Upper lobe of left lung (tissue), 6 donors: ENCODE results near the gene HPN. TPM values are rescaled to one million over a fixed set of nuclear protein-coding genes. Genes with fewer than 3 reads are reported as not detected.
A peak's percentile ranks its signal among the peaks of the same experiment; 100 is the strongest.
"Not testable (repeated sequence)": the region's sequence is repeated elsewhere in the genome, so short reads cannot be mapped to it uniquely, and the experiment has no call there.

Experiments
- ATAC-seq, 2 donors: fragments of 200-7000 bp; cut with Tn5 transposase; one replicate each; pipeline ENCODE4 v1.9.1; 2022; ENCODE audit warnings: mild to moderate bottlenecking in 2 of 2, moderate library complexity in 2 of 2; ENCODE audit not compliant: low FRiP score in 2 of 2
- DNase-seq, 2 donors: peaks; one replicate each; pipeline ENCODE4 v3.0.0-alpha.2; 2019 to 2020
- H3K27ac ChIP-seq, 4 donors: fragments of 200-600 bp; sonication (generic); one replicate each; pipeline ENCODE4 v1.5.1; 2016 to 2019
- H3K27me3 ChIP-seq, 4 donors: fragments of 200-600 bp; sonication (generic); one replicate each; pipeline ENCODE4 v1.5.1; 2017 to 2019
- H3K36me3 ChIP-seq, 4 donors: fragments of 200-600 bp; sonication (generic); one replicate each; pipeline ENCODE4 v1.5.1; 2016 to 2019
- H3K4me1 ChIP-seq, 4 donors: fragments of 200-600 bp; sonication (generic); one replicate each; pipeline ENCODE4 v1.5.1; 2018 to 2019
- H3K4me3 ChIP-seq, 4 donors: fragments of 200-600 bp; sonication (generic); one replicate each; pipeline ENCODE4 v1.5.1; 2017 to 2019; ENCODE audit warnings: mild to moderate bottlenecking in 2 of 4, moderate library complexity in 1 of 4
- H3K9me3 ChIP-seq, 4 donors: fragments of 200-600 bp; sonication (generic); one replicate each; pipeline ENCODE4 v1.5.1; 2018 to 2019
- EP300 ChIP-seq, 4 donors: sonication (generic); formaldehyde crosslinking; IDR thresholded peaks; one replicate each; pipeline ENCODE4 v1.5.1; 2017; ENCODE audit warnings: antibody characterized with exemption in 4 of 4, control low read depth in 2 of 4
- POLR2A ChIP-seq, 4 donors: fragments of 450-650 bp; IDR thresholded peaks; one replicate each; pipeline ENCODE4 v1.5.1; 2016 to 2017; ENCODE audit warnings: antibody characterized with exemption in 4 of 4, mild to moderate bottlenecking in 2 of 4
- POLR2AphosphoS5 ChIP-seq, 2 donors: sonication (generic); formaldehyde crosslinking; IDR thresholded peaks; one replicate each; pipeline ENCODE4 v1.5.1; 2017; ENCODE audit warnings: antibody characterized with exemption in 2 of 2
- WGBS, 2 donors: methylation state at CpG; one replicate each; pipeline ENCODE4 v1.1.5; 2017 to 2018; 5-methylcytosine and 5-hydroxymethylcytosine counted together
- total RNA-seq, 6 donors: library from RNA; depleted of rRNA in 4 of 6; stranded (reverse); fragments of >200 nt in 4 of 6; gene quantifications; one replicate each; pipeline versions ENCODE4 v1.1.0 to v1.2.1, GENCODE V29; 2016 to 2021
- TF ChIP-seq, protein P1 (sequence below), 6 experiments: fragments of 450-650 bp in 4 of 6; fragments of 200-600 bp in 2 of 6; sonication (generic) in 2 of 6; IDR thresholded peaks; one replicate each; pipeline ENCODE4 v1.5.1; 2016 to 2019; ENCODE audit warnings: antibody characterized with exemption in 6 of 6
- donor health status: DM: no; HTN: no; CAD: no; lungs with moderate emphysema.
- donor health status: DM: no; HTN: yes; CAD: no; lungs with severe emphysema.

The HPN gene
- total RNA-seq, 6 donors from 2014 or later = 15.9 to 54.5 (median 41.1) TPM

DNA sequence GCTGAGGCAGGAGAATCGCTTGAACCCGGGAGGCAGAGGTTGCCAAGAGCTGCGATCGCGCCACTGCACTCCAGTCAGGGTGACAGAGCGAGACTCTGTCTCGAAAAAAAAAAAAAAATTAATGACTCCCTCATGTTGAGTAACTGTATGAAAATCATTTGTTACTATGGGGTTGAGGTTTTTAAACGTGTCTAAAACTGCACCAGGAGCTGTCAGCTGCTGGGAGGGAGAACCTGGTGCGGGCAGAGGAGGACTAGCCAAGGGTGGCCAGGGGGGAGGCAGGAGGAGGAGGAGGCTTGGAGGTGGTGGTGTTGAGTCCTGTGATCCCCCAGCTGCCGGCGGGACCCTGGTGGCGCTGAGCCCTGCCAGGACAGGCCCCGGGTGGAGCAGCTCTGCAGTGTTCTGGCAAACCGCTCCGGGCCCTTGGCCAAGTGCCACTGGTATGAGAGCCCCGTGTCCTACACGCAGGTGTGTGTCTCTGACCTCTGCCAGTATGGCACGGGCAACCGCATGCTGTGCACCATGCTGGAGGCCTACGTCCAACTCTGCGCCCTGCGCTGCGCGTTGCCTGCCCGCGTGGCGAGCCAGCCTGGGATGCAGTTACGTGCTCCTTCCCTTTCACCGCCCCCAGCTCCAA lies 57.0 kb downstream of the HPN start:
- H3K9me3 ChIP-seq = no peaks in the 10 kb centered on the region
- H3K4me3 ChIP-seq = no peak overlapping the region
- H3K27me3 ChIP-seq = no peaks in the 10 kb centered on the region
- no peaks in the 10 kb centered on the region for H3K4me1 ChIP-seq
- peak in 1 of 2 donors; percentile 72 for DNase-seq
- TF ChIP-seq, protein P1, sequence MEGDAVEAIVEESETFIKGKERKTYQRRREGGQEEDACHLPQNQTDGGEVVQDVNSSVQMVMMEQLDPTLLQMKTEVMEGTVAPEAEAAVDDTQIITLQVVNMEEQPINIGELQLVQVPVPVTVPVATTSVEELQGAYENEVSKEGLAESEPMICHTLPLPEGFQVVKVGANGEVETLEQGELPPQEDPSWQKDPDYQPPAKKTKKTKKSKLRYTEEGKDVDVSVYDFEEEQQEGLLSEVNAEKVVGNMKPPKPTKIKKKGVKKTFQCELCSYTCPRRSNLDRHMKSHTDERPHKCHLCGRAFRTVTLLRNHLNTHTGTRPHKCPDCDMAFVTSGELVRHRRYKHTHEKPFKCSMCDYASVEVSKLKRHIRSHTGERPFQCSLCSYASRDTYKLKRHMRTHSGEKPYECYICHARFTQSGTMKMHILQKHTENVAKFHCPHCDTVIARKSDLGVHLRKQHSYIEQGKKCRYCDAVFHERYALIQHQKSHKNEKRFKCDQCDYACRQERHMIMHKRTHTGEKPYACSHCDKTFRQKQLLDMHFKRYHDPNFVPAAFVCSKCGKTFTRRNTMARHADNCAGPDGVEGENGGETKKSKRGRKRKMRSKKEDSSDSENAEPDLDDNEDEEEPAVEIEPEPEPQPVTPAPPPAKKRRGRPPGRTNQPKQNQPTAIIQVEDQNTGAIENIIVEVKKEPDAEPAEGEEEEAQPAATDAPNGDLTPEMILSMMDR (IDR thresholded peaks at IDR 0.05) = no peak
- H3K27ac ChIP-seq = no peak overlapping the region
- H3K36me3 ChIP-seq = no peaks in the 10 kb centered on the region
- WGBS, 2 donors = 80 to 83% methylated on average over 17 to 25 of the region's 29 CpGs
- ATAC-seq = peak in 1 of 2 donors; percentile 26

DNA sequence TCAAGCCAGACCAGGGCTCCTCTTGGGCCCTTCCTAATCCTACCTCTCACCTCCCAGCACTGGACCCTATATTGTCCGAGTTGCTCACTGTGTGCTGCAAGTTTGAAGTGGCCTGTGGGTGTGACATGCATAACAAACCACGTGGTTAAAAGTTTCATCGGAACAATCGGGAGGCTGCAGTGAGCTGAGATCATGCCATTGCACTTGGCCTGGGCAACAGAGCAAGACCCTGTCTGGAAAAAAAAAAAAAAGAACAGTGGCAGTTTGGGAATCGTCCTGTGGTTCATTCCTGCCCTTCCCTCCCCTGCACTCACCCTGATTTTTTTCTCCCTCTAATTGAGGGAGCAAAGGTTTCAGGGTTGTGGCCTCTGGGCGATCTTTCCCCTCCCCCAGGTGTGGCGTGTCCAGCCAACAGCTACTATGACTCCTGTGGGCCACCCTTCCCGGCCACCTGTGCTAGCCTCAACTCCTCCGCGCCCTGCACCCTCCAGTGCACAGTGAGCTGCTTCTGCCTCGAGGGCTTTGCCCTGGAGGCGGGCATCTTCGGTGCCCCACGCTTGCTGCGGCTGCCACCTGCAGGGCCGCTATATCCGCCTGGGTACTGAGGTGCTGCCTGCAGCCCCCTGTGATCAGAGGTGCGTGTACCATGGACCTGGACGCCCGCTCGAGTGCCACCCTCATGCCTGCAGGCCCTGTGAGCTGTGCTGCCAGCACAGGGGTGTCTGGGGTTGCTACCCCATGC lies 57.8 kb downstream of the HPN start:
- no peaks in the 10 kb centered on the region for H3K27me3 ChIP-seq
- ATAC-seq (peak in 1 of 2 donors; percentile 5), DNase-seq (peak in 1 of 2 donors; percentile 64)
- no peaks in the 10 kb centered on the region for H3K9me3 ChIP-seq
- H3K4me3 ChIP-seq = no peak overlapping the region
- no peak overlapping the region for H3K27ac ChIP-seq
- TF ChIP-seq, protein P1 (IDR thresholded peaks at IDR 0.05) = no peak
- TF ChIP-seq EP300 (IDR thresholded peaks at IDR 0.05) (no peak), POLR2AphosphoS5 (IDR thresholded peaks at IDR 0.05) (no peak), POLR2A (IDR thresholded peaks at IDR 0.05) (no peak)
- no peaks in the 10 kb centered on the region for H3K4me1 ChIP-seq
- no peaks in the 10 kb centered on the region for H3K36me3 ChIP-seq
- 81 to 84% methylated on average over 21 of the region's 21 CpGs for WGBS, 2 donors

DNA sequence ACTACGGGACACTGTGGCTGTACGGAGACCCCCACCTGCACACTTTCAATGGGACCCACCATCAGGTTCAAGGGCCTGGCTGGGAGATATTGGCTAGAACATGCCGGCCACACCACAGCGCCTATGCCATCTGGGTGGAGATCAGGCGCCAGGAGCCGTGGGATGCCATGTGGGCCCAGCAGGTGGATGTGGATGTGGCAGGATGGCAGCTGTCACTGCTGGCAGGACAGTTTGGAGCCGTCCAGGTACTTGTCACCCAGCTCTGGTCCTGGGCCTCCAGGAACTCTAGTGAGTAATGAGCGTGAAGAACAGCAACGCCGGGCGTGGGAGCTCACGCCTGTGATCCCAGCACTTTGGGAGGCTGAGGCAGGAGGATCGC lies 58.4 kb downstream of the HPN start:
- no peaks in the 10 kb centered on the region for H3K27me3 ChIP-seq
- no peaks in the 10 kb centered on the region for H3K9me3 ChIP-seq
- H3K4me3 ChIP-seq = no peak overlapping the region
- 91 to 97% methylated on average over 7 to 12 of the region's 13 CpGs for WGBS, 2 donors
- H3K4me1 ChIP-seq = no peaks in the 10 kb centered on the region
- TF ChIP-seq EP300 (IDR thresholded peaks at IDR 0.05) = no peak
- no peak for TF ChIP-seq POLR2A (IDR thresholded peaks at IDR 0.05)
- TF ChIP-seq, protein P1 (IDR thresholded peaks at IDR 0.05) = no peak
- no peak for TF ChIP-seq POLR2AphosphoS5 (IDR thresholded peaks at IDR 0.05)
- no peak overlapping the region for H3K27ac ChIP-seq
- ATAC-seq = no peak
- no peak for DNase-seq
- H3K36me3 ChIP-seq = no peaks in the 10 kb centered on the region

DNA sequence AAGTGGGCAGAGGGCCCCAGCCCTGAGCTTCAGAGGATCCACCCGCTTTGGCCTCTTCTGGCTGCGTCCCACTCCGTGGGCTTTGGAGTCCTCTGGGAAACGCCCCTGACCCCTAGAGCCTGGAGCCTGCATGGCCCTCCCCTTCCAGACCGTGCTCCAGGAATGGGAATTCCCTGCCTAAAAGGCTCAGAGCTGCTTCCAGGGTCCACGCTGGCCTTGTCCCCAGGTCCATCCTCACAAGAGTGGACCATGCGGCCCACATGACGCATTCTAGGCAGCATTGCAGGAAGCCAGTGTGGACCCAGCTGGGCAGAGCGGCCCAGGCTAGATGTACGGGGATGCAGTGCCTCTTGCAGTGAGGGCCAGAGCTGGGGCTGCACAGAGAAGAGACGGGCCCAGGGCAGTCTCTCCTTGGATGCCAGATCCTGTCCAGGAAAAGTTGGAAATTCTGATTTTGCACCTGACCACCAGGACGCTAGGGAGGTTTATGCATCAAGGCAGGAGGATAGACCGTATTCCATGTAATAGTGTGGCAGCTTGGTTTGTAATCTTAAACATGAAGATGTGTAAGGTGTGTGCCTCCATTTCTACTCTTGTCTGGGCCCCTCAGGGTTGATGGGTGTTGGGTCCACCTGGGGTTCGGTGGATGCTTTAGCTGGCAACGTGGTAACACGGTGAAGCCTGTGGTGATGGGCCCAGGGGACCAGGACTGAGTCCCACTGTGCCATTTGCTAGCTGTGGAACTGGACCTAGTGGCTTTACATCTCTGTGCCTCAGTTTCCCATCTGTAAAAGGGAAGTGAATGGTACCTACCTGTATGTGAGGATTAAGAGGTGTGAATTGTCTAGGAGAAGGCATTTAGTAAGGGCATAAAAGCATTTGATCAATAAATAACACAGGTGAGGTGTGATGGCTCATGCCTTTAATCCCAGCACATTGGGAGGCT lies 59.3 kb downstream of the HPN start:
- H3K4me1 ChIP-seq = no peaks in the 10 kb centered on the region
- ATAC-seq = no peak
- H3K9me3 ChIP-seq = no peaks in the 10 kb centered on the region
- H3K27me3 ChIP-seq = no peaks in the 10 kb centered on the region
- DNase-seq = no peak
- no peak overlapping the region for H3K4me3 ChIP-seq
- no peaks in the 10 kb centered on the region for H3K36me3 ChIP-seq
- H3K27ac ChIP-seq = no peak overlapping the region
- 83% methylated on average over 8 to 16 of the region's 16 CpGs for WGBS, 2 donors
- TF ChIP-seq POLR2AphosphoS5 (IDR thresholded peaks at IDR 0.05) (no peak), EP300 (IDR thresholded peaks at IDR 0.05) (no peak), POLR2A (IDR thresholded peaks at IDR 0.05) (no peak)
- TF ChIP-seq, protein P1 (IDR thresholded peaks at IDR 0.05) = no peak

DNA sequence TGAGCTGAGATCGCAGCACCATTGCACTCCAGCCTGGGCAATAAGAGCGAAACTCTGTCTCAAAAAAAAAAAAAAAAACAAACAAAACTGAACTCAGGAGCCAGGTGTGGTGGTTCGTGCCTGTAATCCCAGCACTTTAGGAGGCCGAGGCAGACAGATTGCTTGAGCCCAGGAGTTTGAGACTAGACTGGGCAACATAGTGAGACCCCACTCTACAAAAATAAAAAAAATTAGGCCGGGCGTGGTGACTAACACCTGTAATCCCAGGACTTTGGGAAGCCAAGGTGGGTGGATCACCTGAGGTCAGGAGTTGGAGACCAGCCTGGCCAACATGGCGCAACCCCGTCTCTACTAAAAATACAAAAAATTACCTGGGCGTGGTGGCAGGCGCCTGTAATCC lies 60.4 kb downstream of the HPN start:
- not testable (repeated sequence) for H3K9me3 ChIP-seq, H3K36me3 ChIP-seq, H3K4me1 ChIP-seq, ATAC-seq, H3K27ac ChIP-seq, H3K27me3 ChIP-seq, H3K4me3 ChIP-seq, DNase-seq
- 92% methylated on average over 10 of the region's 10 CpGs for WGBS, 2 donors

DNA sequence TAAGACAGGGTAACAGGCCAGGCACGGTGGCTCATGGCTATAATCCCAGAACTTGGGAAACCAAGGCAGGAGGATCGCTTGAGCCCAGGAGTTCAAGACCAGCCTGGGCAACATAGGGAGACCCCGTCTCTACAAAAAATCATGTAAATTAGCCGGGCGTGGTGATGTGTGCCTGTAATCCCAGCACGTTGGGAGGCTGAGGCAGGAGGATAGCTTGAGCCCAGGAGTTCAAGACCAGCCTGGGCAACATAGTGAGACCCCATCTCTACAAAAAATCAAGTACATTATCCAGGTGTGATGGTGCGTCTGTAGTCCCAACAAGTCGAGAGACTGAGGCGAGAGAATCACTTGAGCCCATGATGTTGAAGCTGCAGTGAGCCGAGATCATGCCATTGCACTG lies 62.1 kb downstream of the HPN start:
- H3K4me1 ChIP-seq, H3K36me3 ChIP-seq, H3K4me3 ChIP-seq, H3K27ac ChIP-seq, H3K27me3 ChIP-seq, H3K9me3 ChIP-seq, DNase-seq, ATAC-seq: not testable (repeated sequence)
- 80 to 83% methylated on average over 10 of the region's 10 CpGs for WGBS, 2 donors
